A549 (cell line): ENCODE data around the gene OBSCN. TPM values are rescaled to one million over a fixed set of nuclear protein-coding genes. Genes with fewer than 3 reads are reported as not detected.

Experiments used
- ATAC-seq, 2 experiments: fragments of 200-7000 bp in 1 of 2; fragments of >200 bp in 1 of 2; cut with Nextera tagmentation in 1 of 2; cut with Tn5 transposase in 1 of 2; 3 replicates each; pipeline versions ENCODE4 v1.8.0 to v1.9.1; 2018 to 2020; ENCODE audit warnings: mild to moderate bottlenecking in 1 of 2, moderate library complexity in 1 of 2
- CTCF ChIA-PET: fragments of 300-600 bp; sonication (Branson Sonifier 250); formaldehyde crosslinking; extraction: SDS; loops from one replicate; lab custom pipeline; 2021; ENCODE audit warnings: antibody characterized with exemption, inconsistent platforms; lab: Yijun Ruan, JAX
- POLR2A ChIA-PET: fragments of 350-600 bp; formaldehyde crosslinking; extraction: SDS; loops from one replicate; lab custom pipeline; 2021; ENCODE audit warnings: antibody characterized with exemption, inconsistent platforms; lab: Yijun Ruan, JAX
- DNase-seq, 2 experiments: peaks; one replicate each; pipeline versions ENCODE4 v3.0.0 to v3.0.0-alpha.2; 2011 to 2016; ENCODE audit warnings: low read depth in 1 of 2, low spot score in 1 of 2
- FAIRE-seq: peaks from 2 replicates; lab custom pipeline; 2011; peaks lifted over from hg19 to GRCh38; lab: Jason Lieb, UNC
- H3K27ac ChIP-seq, 2 experiments: fragments of >200 bp; sonication (Bioruptor Twin); formaldehyde crosslinking; 3 replicates each; pipeline ENCODE4 v1.5.1; 2016 to 2017
- H3K4me1 ChIP-seq: fragments of >200 bp; sonication (Bioruptor Twin); formaldehyde crosslinking; 3 replicates; pipeline ENCODE4 v1.6.1; 2016
- H3K4me2 ChIP-seq: fragments of >200 bp; sonication (Bioruptor Twin); formaldehyde crosslinking; 3 replicates; pipeline ENCODE4 v1.6.1; 2016
- H3K4me3 ChIP-seq: fragments of >200 bp; sonication (Bioruptor Twin); formaldehyde crosslinking; 3 replicates; pipeline ENCODE4 v1.5.1; 2016
- H3K9me3 ChIP-seq: fragments of >200 bp; sonication (Bioruptor Twin); formaldehyde crosslinking; 3 replicates; pipeline ENCODE4 v1.6.1; 2016
- CBX2 ChIP-seq: fragments of 200-600 bp; sonication (generic); IDR thresholded peaks from 2 replicates; pipeline ENCODE4 v1.6.1; 2016; ENCODE audit warnings: low read depth, mild to moderate bottlenecking, borderline replicate concordance
- CTCF ChIP-seq: fragments of >200 bp; sonication (Bioruptor Twin); formaldehyde crosslinking; IDR thresholded peaks from 3 replicates; pipeline ENCODE4 v1.5.1; 2016
- E2F6 ChIP-seq: IDR thresholded peaks from 2 replicates; pipeline ENCODE4 v1.6.1; 2012; ENCODE audit warnings: low read depth, borderline replicate concordance
- EHMT2 ChIP-seq: fragments of 200-600 bp; sonication (generic); IDR thresholded peaks from 2 replicates; pipeline ENCODE4 v1.6.1; 2016; ENCODE audit warnings: antibody characterized with exemption, low read depth, mild to moderate bottlenecking, moderate library complexity
- GATA3 ChIP-seq: IDR thresholded peaks from 2 replicates; pipeline ENCODE4 v1.6.1; 2012; ENCODE audit warnings: borderline replicate concordance
- HDAC2 ChIP-seq: fragments of 200-600 bp; sonication (generic); IDR thresholded peaks from 2 replicates; pipeline ENCODE4 v1.6.1; 2016
- HOXB13 ChIP-seq: fragments of 250-450 bp; sonication (Bioruptor Pico); IDR thresholded peaks from 2 replicates; pipeline ENCODE4 v1.5.0; 2020; ENCODE audit warnings: low read depth, mild to moderate bottlenecking, moderate library complexity
- JUNB ChIP-seq: fragments of >200 bp; sonication (Bioruptor Twin); formaldehyde crosslinking; IDR thresholded peaks from 2 replicates; pipeline ENCODE4 v1.6.1; 2016
- KDM1A ChIP-seq: fragments of 200-600 bp; sonication (generic); IDR thresholded peaks from 2 replicates; pipeline ENCODE4 v1.6.1; 2016; ENCODE audit warnings: low read depth, mild to moderate bottlenecking
- MAFK ChIP-seq: fragments of 450-650 bp; IDR thresholded peaks from 2 replicates; pipeline ENCODE4 v1.6.1; 2014; ENCODE audit not compliant: partially characterized antibody
- MAZ ChIP-seq: fragments of 150-350 bp; IDR thresholded peaks from 2 replicates; pipeline ENCODE4 v1.6.1; 2014; ENCODE audit warnings: antibody characterized with exemption, low read depth, low read length, borderline replicate concordance
- MYC ChIP-seq: IDR thresholded peaks from 2 replicates; pipeline ENCODE4 v1.6.1; 2012; ENCODE audit warnings: mild to moderate bottlenecking, inconsistent platforms, low read length, improper control_type of control experiment, borderline replicate concordance
- NR3C1 ChIP-seq: fragments of >200 bp; sonication (Bioruptor Twin); formaldehyde crosslinking; IDR thresholded peaks from 3 replicates; pipeline ENCODE4 v1.6.1; 2017
- PBX3 ChIP-seq: IDR thresholded peaks from 2 replicates; pipeline ENCODE4 v1.6.1; 2012
- POLR2A ChIP-seq: IDR thresholded peaks from 2 replicates; pipeline ENCODE4 v1.6.1; 2012; ENCODE audit warnings: mild to moderate bottlenecking, low read length
- RARB ChIP-seq: fragments of 250-450 bp; sonication (Bioruptor Pico); IDR thresholded peaks from 2 replicates; pipeline ENCODE4 v1.8.0; 2021; ENCODE audit warnings: mild to moderate bottlenecking, moderate library complexity
- RNF2 ChIP-seq: fragments of 200-600 bp; sonication (generic); IDR thresholded peaks from 2 replicates; pipeline ENCODE4 v1.6.1; 2016; ENCODE audit warnings: low read depth, mild to moderate bottlenecking, antibody characterized with exemption, moderate library complexity, borderline replicate concordance
- SMC3 ChIP-seq: fragments of >200 bp; sonication (Bioruptor Twin); formaldehyde crosslinking; IDR thresholded peaks from 3 replicates; pipeline ENCODE4 v1.6.1; 2018; ENCODE audit warnings: inconsistent platforms
- TFCP2L1 ChIP-seq: fragments of 250-450 bp; sonication (Bioruptor Pico); IDR thresholded peaks from 2 replicates; pipeline ENCODE4 v1.5.0; 2021; ENCODE audit warnings: mild to moderate bottlenecking
- ZC3H11A ChIP-seq: fragments of 450-650 bp; IDR thresholded peaks from 2 replicates; pipeline ENCODE4 v1.6.1; 2014; ENCODE audit warnings: antibody characterized with exemption, mild to moderate bottlenecking
- ZFP36 ChIP-seq: fragments of 450-650 bp; IDR thresholded peaks from 2 replicates; pipeline ENCODE4 v1.6.1; 2014; ENCODE audit warnings: borderline replicate concordance; ENCODE audit not compliant: partially characterized antibody
- WGBS: methylation state at CpG from one replicate; pipeline ENCODE4 v1.1.6; 2017; ENCODE audit errors: missing lambda C conversion rate; 5-methylcytosine and 5-hydroxymethylcytosine counted together
- polyA plus RNA-seq, 4 experiments: library from polyadenylated mRNA; depleted of rRNA in 3 of 4; stranded (reverse); fragments of >200 nt; fragmentation: RNase III in 1 of 4; extraction: RNeasy Plus Mini Kit Qiagen cat#74134 plus additional on column Dnase treatment in 1 of 4; gene quantifications; 2 replicates in 3 of 4; 3 replicates in 1 of 4; pipeline ENCODE4 v1.2.3, GENCODE V29; 2011 to 2017
- TF ChIP-seq, protein P1 (sequence below): fragments of 250-450 bp; sonication (Bioruptor Pico); IDR thresholded peaks from 2 replicates; pipeline ENCODE4 v1.5.0; 2021; ENCODE audit warnings: mild to moderate bottlenecking, moderate library complexity, borderline replicate concordance

OBSCN gene
- polyA plus RNA-seq, 2 of the 4 experiments (the other 2 are of a cell fraction), result 3.1 to 6.8 TPM

DNA sequence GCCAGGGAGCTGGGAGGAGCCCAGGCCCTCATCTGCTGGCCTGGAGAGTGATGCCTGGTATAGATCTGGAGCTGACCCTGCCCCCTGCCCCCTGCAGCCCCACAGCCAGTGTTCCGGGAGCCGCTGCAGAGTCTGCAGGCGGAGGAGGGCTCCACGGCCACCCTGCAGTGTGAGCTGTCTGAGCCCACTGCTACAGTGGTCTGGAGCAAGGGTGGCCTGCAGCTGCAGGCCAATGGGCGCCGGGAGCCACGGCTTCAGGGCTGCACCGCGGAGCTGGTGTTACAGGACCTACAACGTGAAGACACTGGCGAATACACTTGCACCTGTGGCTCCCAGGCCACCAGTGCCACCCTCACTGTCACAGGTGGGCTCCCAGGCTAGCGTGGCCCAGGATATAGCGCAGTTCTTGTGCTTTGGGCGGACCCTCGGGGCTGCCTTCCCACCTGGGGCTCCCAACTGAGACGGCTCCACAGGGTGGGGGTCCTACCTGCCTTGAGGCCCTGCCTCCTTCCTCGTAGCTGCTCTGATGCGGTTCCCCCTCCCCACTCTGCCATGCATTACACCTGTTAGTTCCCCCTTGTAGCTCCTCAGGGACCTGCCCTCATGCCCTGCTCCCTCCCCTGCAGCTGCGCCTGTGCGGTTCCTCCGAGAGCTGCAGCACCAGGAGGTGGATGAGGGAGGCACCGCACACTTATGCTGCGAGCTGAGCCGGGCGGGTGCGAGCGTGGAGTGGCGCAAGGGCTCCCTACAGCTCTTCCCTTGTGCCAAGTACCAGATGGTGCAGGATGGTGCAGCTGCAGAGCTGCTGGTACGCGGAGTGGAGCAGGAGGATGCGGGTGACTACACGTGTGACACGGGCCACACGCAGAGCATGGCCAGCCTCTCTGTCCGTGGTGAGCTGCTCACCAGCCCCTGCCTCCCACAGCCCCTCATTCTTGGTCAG is 98.7 kb downstream of the OBSCN start (continued):
- TF ChIP-seq, protein P1, sequence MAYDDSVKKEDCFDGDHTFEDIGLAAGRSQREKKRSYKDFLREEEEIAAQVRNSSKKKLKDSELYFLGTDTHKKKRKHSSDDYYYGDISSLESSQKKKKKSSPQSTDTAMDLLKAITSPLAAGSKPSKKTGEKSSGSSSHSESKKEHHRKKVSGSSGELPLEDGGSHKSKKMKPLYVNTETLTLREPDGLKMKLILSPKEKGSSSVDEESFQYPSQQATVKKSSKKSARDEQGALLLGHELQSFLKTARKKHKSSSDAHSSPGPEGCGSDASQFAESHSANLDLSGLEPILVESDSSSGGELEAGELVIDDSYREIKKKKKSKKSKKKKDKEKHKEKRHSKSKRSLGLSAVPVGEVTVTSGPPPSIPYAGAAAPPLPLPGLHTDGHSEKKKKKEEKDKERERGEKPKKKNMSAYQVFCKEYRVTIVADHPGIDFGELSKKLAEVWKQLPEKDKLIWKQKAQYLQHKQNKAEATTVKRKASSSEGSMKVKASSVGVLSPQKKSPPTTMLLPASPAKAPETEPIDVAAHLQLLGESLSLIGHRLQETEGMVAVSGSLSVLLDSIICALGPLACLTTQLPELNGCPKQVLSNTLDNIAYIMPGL (CRISPR knock-in tag), result no peak
- TF ChIP-seq MAZ, result no peak
- TF ChIP-seq, all 56 proteins: peak for 0

GRCh38 chr1:228307218-228308023 is 99.6 kb downstream of the OBSCN start:
- ATAC-seq (no peak), FAIRE-seq (no peak), DNase-seq (no peak)
- H3K4me3 ChIP-seq, result no peak overlapping the region
- H3K4me1 ChIP-seq, result no peaks in the 10 kb centered on the region
- POLR2A ChIA-PET, result no interaction called here
- 62% methylated on average over 21 of the region's 22 CpGs for WGBS
- peaks cover 11% of the 10 kb centered on the region for H3K9me3 ChIP-seq
- TF ChIP-seq JUNB, result no peak
- TF ChIP-seq RNF2, result no peak
- no peak for TF ChIP-seq MYC
- TF ChIP-seq ZFP36, result no peak
- no peak for TF ChIP-seq PBX3
- TF ChIP-seq GATA3, result no peak
- no peak for TF ChIP-seq HOXB13 (CRISPR knock-in tag)
- TF ChIP-seq SMC3, result no peak
- TF ChIP-seq EHMT2, result no peak
- TF ChIP-seq KDM1A, result no peak
- TF ChIP-seq E2F6, result no peak
- no peak for TF ChIP-seq MAFK
- no peak for TF ChIP-seq HDAC2
- TF ChIP-seq ZC3H11A, result no peak
- no peak for TF ChIP-seq RARB
- no peak for TF ChIP-seq CBX2
- TF ChIP-seq NR3C1, result no peak
- TF ChIP-seq TFCP2L1 (CRISPR knock-in tag), result no peak
- no peak for TF ChIP-seq CTCF
- no peak for TF ChIP-seq POLR2A
- H3K27ac ChIP-seq, result no peak overlapping the region
- H3K4me2 ChIP-seq, result no peak overlapping the region
- CTCF ChIA-PET, result interaction anchor here (0.7 to 1.5 kb wide), 3 partner anchors 8 to 25 kb away, joined by 3 to 4 read pairs (median 3); no protein-coding TSS in a partner anchor
